ENCODE results near the gene ZNF426.

Gene ZNF426

DNA sequence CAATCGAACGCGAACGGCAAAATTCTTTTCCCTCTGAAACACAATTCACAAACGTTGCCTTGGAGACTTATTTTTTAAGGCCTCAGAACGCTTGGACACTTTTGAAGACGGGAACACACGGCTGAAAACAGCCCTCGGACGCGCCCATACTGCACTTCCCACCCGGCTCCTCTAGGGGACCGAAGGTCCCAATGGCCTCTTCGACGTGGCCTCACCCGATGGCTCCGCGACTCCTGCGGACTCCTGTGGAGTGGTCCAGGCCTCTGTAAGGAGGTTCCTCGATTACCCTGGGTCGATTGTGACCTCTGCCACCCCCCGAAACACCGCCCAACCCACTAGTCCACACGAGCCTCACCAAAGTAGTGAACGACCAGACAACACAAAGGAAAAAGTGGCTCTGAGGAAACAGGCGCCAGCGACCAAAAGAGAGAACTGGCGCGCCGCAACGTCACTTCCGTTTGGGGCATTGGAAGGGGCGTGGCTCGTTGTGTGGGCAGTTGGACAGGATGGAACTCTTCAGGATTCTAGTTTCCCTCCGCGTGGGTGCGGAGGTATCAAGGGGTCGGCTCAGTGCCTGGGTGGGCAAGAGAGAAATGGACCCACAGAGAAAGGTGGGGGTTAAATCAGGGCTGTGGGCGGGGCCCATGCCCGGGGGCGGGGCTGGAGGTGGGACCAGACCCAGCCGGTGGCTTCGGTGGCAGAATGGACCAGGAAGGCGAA lies 40.1 kb downstream of the ZNF426 start, which contains the start of gene ZNF560:
ZNF560 (minus strand) TSS at position 434 of the 720 bp plus-strand sequence. CDS start 23,303 bp downstream, outside the sequence.
- no peak for DNase-seq (ENCODE audit: low read depth in 2 of 2, low spot score in 1 of 2)

DNA sequence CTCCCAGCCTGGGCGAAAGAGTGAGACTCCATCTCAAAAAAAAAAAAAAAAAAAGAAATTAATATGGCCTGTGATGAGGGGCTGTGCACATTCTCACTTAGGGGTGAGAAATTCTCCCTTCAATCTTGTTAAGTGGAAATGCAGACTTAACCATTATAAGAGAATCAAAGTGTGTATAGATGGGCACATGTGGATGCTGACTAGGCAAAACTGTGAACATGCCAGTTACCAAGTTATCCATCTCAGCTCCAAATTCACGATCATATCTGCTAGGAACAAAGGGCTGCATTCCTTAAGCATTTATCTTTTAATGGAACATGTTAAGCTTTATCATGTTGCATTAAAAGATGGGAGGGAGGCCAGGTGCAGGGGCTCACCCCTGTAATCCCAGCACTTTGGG lies 44.3 kb downstream of the ZNF426 start:
- no peak for DNase-seq (ENCODE audit: low read depth in 2 of 2, low spot score in 1 of 2)

- no peak for DNase-seq (ENCODE audit: low read depth in 2 of 2, low spot score in 1 of 2)
These were observed 51.4 kb downstream of the ZNF426 start for GRCh38 chr19:9487016-9487415.

GRCh38 chr19:9485140-9485539 lies 53.3 kb downstream of the ZNF426 start:
- no peak for DNase-seq (ENCODE audit: low read depth in 2 of 2, low spot score in 1 of 2)

DNA sequence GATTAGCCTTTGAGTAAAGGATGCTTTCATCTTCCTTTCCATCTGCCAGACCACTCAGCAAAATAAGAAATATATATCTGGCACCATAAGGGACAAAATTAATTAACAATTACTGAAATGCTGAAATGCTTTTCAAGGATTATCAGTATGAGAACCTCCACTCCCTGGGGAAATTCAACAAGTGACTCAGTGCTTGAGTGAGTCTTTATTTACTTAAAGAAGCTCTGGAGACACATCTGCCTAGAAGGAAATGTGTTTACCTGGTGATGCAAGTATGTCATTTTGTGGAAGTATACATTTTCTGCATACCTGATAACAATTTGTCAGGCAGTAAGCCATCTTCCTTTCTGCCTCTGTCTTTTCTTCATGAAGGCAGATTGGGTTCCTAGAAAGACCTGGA lies 63.5 kb downstream of the ZNF426 start:
- no peak for DNase-seq (ENCODE audit: low read depth in 2 of 2, low spot score in 1 of 2)
